GM23338 (cell line): ENCODE measurements around the gene NME9. TPM values are rescaled to one million over a fixed set of nuclear protein-coding genes. Genes with fewer than 3 reads are reported as not detected.

Experiments used
- ATAC-seq: fragments of 200-7000 bp; cut with Tn5 transposase; 3 replicates; pipeline ENCODE4 v1.9.1; 2020
- DNase-seq: peaks from one replicate; pipeline ENCODE4 v3.0.0-alpha.2; 2015; ENCODE audit warnings: low spot score
- H2AFZ ChIP-seq: fragments of 200-600 bp; sonication (generic); 2 replicates; pipeline ENCODE4 v1.8.0; 2016; ENCODE audit warnings: antibody characterized with exemption, mild to moderate bottlenecking, moderate library complexity
- H3F3A ChIP-seq: fragments of 200-600 bp; sonication (generic); replicated peaks from 2 replicates; pipeline ENCODE4 v1.8.0; 2017; ENCODE audit warnings: antibody characterized with exemption, mixed run types, low read depth
- H3K27ac ChIP-seq: fragments of 200-600 bp; sonication (generic); 2 replicates; pipeline ENCODE4 v1.6.1; 2016; ENCODE audit warnings: low read depth
- H3K27me3 ChIP-seq: fragments of 200-600 bp; sonication (generic); 2 replicates; pipeline ENCODE4 v1.8.0; 2016; ENCODE audit warnings: mild to moderate bottlenecking, mixed run types, moderate library complexity; ENCODE audit not compliant: insufficient read depth
- H3K36me3 ChIP-seq: fragments of 200-600 bp; sonication (generic); 2 replicates; pipeline ENCODE4 v1.8.0; 2016; ENCODE audit warnings: mild to moderate bottlenecking; ENCODE audit not compliant: insufficient read depth
- H3K4me1 ChIP-seq: fragments of 200-600 bp; sonication (generic); 2 replicates; pipeline ENCODE4 v1.8.0; 2016; ENCODE audit warnings: mild to moderate bottlenecking, moderate library complexity; ENCODE audit not compliant: insufficient read depth
- H3K4me2 ChIP-seq: fragments of 200-600 bp; sonication (generic); 2 replicates; pipeline ENCODE4 v1.7.1; 2017; ENCODE audit warnings: mixed run types
- H3K4me3 ChIP-seq: fragments of 200-600 bp; sonication (generic); 2 replicates; pipeline ENCODE4 v1.6.1; 2016; ENCODE audit warnings: mixed run types
- H3K79me2 ChIP-seq: fragments of 200-600 bp; sonication (generic); replicated peaks from 2 replicates; pipeline ENCODE4 v1.8.0; 2017; ENCODE audit warnings: mild to moderate bottlenecking; ENCODE audit not compliant: insufficient read depth
- H3K9me2 ChIP-seq: fragments of 200-600 bp; sonication (generic); 2 replicates; pipeline ENCODE4 v1.8.0; 2017; ENCODE audit not compliant: insufficient read depth
- H4K20me1 ChIP-seq: fragments of 200-600 bp; sonication (generic); replicated peaks from 2 replicates; pipeline ENCODE4 v1.8.0; 2017; ENCODE audit warnings: mild to moderate bottlenecking; ENCODE audit not compliant: insufficient read depth
- H3K27ac Mint-ChIP-seq: 2 replicates; pipeline ENCODE4 v1.8.0; 2020; ENCODE audit warnings: inconsistent platforms, mild to moderate bottlenecking, moderate library complexity, mixed read lengths
- H3K27me3 Mint-ChIP-seq: 3 replicates; pipeline ENCODE4 v1.8.0; 2022; ENCODE audit warnings: low read depth, mild to moderate bottlenecking, moderate library complexity, mixed read lengths, inconsistent platforms; ENCODE audit not compliant: insufficient read depth, poor library complexity
- H3K36me3 Mint-ChIP-seq: 3 replicates; pipeline ENCODE4 v1.8.0; 2021; ENCODE audit warnings: low read depth, mild to moderate bottlenecking, inconsistent platforms, moderate library complexity, mixed read lengths
- H3K4me1 Mint-ChIP-seq: 3 replicates; pipeline ENCODE4 v1.8.0; 2020; ENCODE audit warnings: mild to moderate bottlenecking, inconsistent platforms, mixed read lengths
- H3K4me3 Mint-ChIP-seq: 3 replicates; pipeline ENCODE4 v1.8.0; 2021; ENCODE audit warnings: moderate library complexity, mild to moderate bottlenecking, inconsistent platforms, mixed read lengths
- H3K9me3 Mint-ChIP-seq: 3 replicates; pipeline ENCODE4 v1.8.0; 2020; ENCODE audit warnings: moderate library complexity, mild to moderate bottlenecking, inconsistent platforms, mixed read lengths
- CREB1 ChIP-seq: fragments of 250-450 bp; sonication (Bioruptor Pico); IDR thresholded peaks from 2 replicates; pipeline ENCODE4 v1.5.0; 2020; ENCODE audit warnings: low read depth, mild to moderate bottlenecking, moderate library complexity
- CTCF ChIP-seq, 2 experiments: fragments of 200-600 bp in 1 of 2; sonication (generic) in 1 of 2; conservative IDR thresholded peaks; 2 replicates each; pipeline versions ENCODE4 v1.5.1 to v1.6.1; 2016 to 2017; ENCODE audit warnings: antibody characterized with exemption in 2 of 2, low read depth in 2 of 2, mild to moderate bottlenecking in 2 of 2, moderate library complexity in 1 of 2
- ETS1 ChIP-seq: IDR thresholded peaks from 2 replicates; pipeline ENCODE4 v1.6.1; 2016; ENCODE audit warnings: antibody characterized with exemption
- EZH2 ChIP-seq: fragments of 200-600 bp; sonication (generic); IDR thresholded peaks from one replicate; pipeline ENCODE4 v1.8.0; 2017; ENCODE audit warnings: antibody characterized with exemption, mild to moderate bottlenecking, low read depth; ENCODE audit not compliant: unreplicated experiment
- EZH2phosphoT487 ChIP-seq: fragments of 200-600 bp; sonication (generic); IDR thresholded peaks from one replicate; pipeline ENCODE4 v1.8.1; 2018; ENCODE audit warnings: antibody characterized with exemption; ENCODE audit not compliant: unreplicated experiment
- JUNB ChIP-seq: IDR thresholded peaks from one replicate; pipeline ENCODE4 v1.6.1; 2016; ENCODE audit warnings: antibody characterized with exemption; ENCODE audit not compliant: unreplicated experiment
- NANOG ChIP-seq: IDR thresholded peaks from 2 replicates; pipeline ENCODE4 v1.6.1; 2016; ENCODE audit warnings: antibody characterized with exemption, borderline replicate concordance
- POLR2AphosphoS5 ChIP-seq: IDR thresholded peaks from 2 replicates; pipeline ENCODE4 v1.6.1; 2016; ENCODE audit warnings: antibody characterized with exemption, low read depth
- REST ChIP-seq: IDR thresholded peaks from one replicate; pipeline ENCODE4 v1.6.1; 2018; ENCODE audit warnings: antibody characterized with exemption; ENCODE audit not compliant: unreplicated experiment
- STAT1 ChIP-seq: IDR thresholded peaks from one replicate; pipeline ENCODE4 v1.6.1; 2016; ENCODE audit warnings: antibody characterized with exemption; ENCODE audit not compliant: unreplicated experiment
- ZNF114 ChIP-seq: fragments of 250-450 bp; sonication (Bioruptor Pico); IDR thresholded peaks from 2 replicates; pipeline ENCODE4 v1.5.0; 2020; ENCODE audit warnings: mild to moderate bottlenecking, moderate library complexity
- ZNF331 ChIP-seq: fragments of 250-450 bp; sonication (Bioruptor Pico); IDR thresholded peaks from 2 replicates; pipeline ENCODE4 v1.5.0; 2020; ENCODE audit warnings: low read depth, mild to moderate bottlenecking, moderate library complexity
- ZNF462 ChIP-seq: fragments of 250-450 bp; sonication (Bioruptor Pico); IDR thresholded peaks from 2 replicates; pipeline ENCODE4 v1.5.0; 2020; ENCODE audit warnings: mild to moderate bottlenecking, moderate library complexity
- polyA plus RNA-seq: library from polyadenylated mRNA; unstranded; fragments of >200 nt; fragmentation: Nextera tagmentation; extraction: Ambion mirVana; gene quantifications from 2 replicates; pipeline ENCODE4 v1.2.1, GENCODE V29; 2016
- total RNA-seq: library from RNA; depleted of rRNA; stranded (reverse); fragments of >200 nt; shearing (Covaris generic); gene quantifications from 2 replicates; pipeline ENCODE4 v1.2.3, GENCODE V29; 2014

The NME9 gene
- total and polyA plus RNA-seq, 2 experiments from 2014 or later = 0.14 to 2.0 TPM

GRCh38 chr3:138323971-138324370, 5.7 kb downstream of the NME9 start:
- H3K36me3 ChIP-seq = no peaks in the 10 kb centered on the region
- no peaks in the 10 kb centered on the region for H3K79me2 ChIP-seq
- DNase-seq (no peak), ATAC-seq (no peak)
- Mint-ChIP-seq H3K9me3 (no peaks in the 10 kb centered on the region; the same call in 2 of the 3 replicates), H3K4me3 (no peak overlapping the region), H3K27ac (no peak overlapping the region), H3K36me3 (no peaks in the 10 kb centered on the region), H3K4me1 (peaks cover 19% of the 10 kb centered on the region), H3K27me3 (peaks cover 10% of the 10 kb centered on the region)
- H3K27ac ChIP-seq = no peak overlapping the region
- H3F3A ChIP-seq = no peaks in the 10 kb centered on the region; the same call in 1 of the 2 replicates
- no peak overlapping the region for H3K4me3 ChIP-seq
- H3K4me2 ChIP-seq = no peak overlapping the region
- no peak overlapping the region for H2AFZ ChIP-seq
- H3K4me1 ChIP-seq = peaks cover 8% of the 10 kb centered on the region
- no peaks in the 10 kb centered on the region; the same call in 1 of the 2 replicates for H3K27me3 ChIP-seq
- H3K9me2 ChIP-seq = no peaks in the 10 kb centered on the region
- no peak for TF ChIP-seq NANOG
- TF ChIP-seq POLR2AphosphoS5 = no peak
- no peak for TF ChIP-seq STAT1
- no peak for TF ChIP-seq ZNF462 (CRISPR knock-in tag)
- TF ChIP-seq CTCF (conservative IDR thresholded peaks at IDR 0.05; ENCODE audit: low read depth in 2 of 2) = no peak
- TF ChIP-seq JUNB = no peak
- no peak for TF ChIP-seq EZH2phosphoT487
- TF ChIP-seq EZH2 = no peak
- TF ChIP-seq ZNF114 (CRISPR knock-in tag) = no peak
- TF ChIP-seq CREB1 (CRISPR knock-in tag) = no peak
- no peak for TF ChIP-seq REST
- no peak for TF ChIP-seq ZNF331
- no peak for TF ChIP-seq ETS1
- no peaks in the 10 kb centered on the region for H4K20me1 ChIP-seq
